ENCODE data around the gene PDE4D.
A peak's percentile ranks its signal among the peaks of the same experiment; 100 is the strongest.

Gene PDE4D

GRCh38 chr5:59741599-59741998 lies 151.9 kb downstream of the PDE4D start:
- no peak for DNase-seq (ENCODE audit: low spot score)

- DNase-seq (ENCODE audit: low spot score): no peak
Observed at GRCh38 chr5:59738024-59738423, 155.5 kb downstream of the PDE4D start.

GRCh38 chr5:59732806-59733205 lies 160.7 kb downstream of the PDE4D start:
- DNase-seq (ENCODE audit: low spot score): no peak

- no peak for DNase-seq (ENCODE audit: low spot score)
Observed at GRCh38 chr5:59732301-59732700, 161.2 kb downstream of the PDE4D start.

GRCh38 chr5:59731809-59732208 lies 161.7 kb downstream of the PDE4D start:
- no peak for DNase-seq (ENCODE audit: low spot score)

- no peak for DNase-seq (ENCODE audit: low spot score)
Observed at GRCh38 chr5:59729820-59730219, 163.7 kb downstream of the PDE4D start.

- DNase-seq (ENCODE audit: low spot score): no peak
Observed at GRCh38 chr5:59729357-59729756, 164.2 kb downstream of the PDE4D start.

- no peak for DNase-seq (ENCODE audit: low spot score)
Observed at GRCh38 chr5:59728356-59728755, 165.2 kb downstream of the PDE4D start.

- no peak for DNase-seq (ENCODE audit: low spot score)
Observed at GRCh38 chr5:59727186-59727585, 166.3 kb downstream of the PDE4D start.

GRCh38 chr5:59725392-59725767 lies 168.1 kb downstream of the PDE4D start:
- no peak for DNase-seq (ENCODE audit: low spot score)

- DNase-seq (ENCODE audit: low spot score): peak; percentile 5
Observed at GRCh38 chr5:59724482-59725391, 168.8 kb downstream of the PDE4D start.

GRCh38 chr5:59722874-59723273 lies 170.7 kb downstream of the PDE4D start:
- no peak for DNase-seq (ENCODE audit: low spot score)

- no peak for DNase-seq (ENCODE audit: low spot score)
Observed at GRCh38 chr5:59721741-59722140, 171.8 kb downstream of the PDE4D start.

- DNase-seq (ENCODE audit: low spot score): no peak
Observed at GRCh38 chr5:59720063-59720462, 173.5 kb downstream of the PDE4D start.

GRCh38 chr5:59716966-59717500 lies 176.5 kb downstream of the PDE4D start:
- no peak for DNase-seq (ENCODE audit: low spot score)

GRCh38 chr5:59716029-59716428 lies 177.5 kb downstream of the PDE4D start:
- DNase-seq (ENCODE audit: low spot score): no peak

- no peak for DNase-seq (ENCODE audit: low spot score)
Observed at GRCh38 chr5:59715228-59715627, 178.3 kb downstream of the PDE4D start.

- no peak for DNase-seq (ENCODE audit: low spot score)
Observed at GRCh38 chr5:59713498-59713844, 180.1 kb downstream of the PDE4D start.

GRCh38 chr5:59712836-59713497 lies 180.6 kb downstream of the PDE4D start:
- DNase-seq (ENCODE audit: low spot score): no peak

- no peak for DNase-seq (ENCODE audit: low spot score)
Observed at GRCh38 chr5:59711310-59711709, 182.2 kb downstream of the PDE4D start.

GRCh38 chr5:59709846-59710245 lies 183.7 kb downstream of the PDE4D start:
- DNase-seq (ENCODE audit: low spot score): no peak

- DNase-seq (ENCODE audit: low spot score): no peak
Observed at GRCh38 chr5:59709346-59709821, 184.1 kb downstream of the PDE4D start.

- no peak for DNase-seq (ENCODE audit: low spot score)
Observed at GRCh38 chr5:59704936-59705335, 188.6 kb downstream of the PDE4D start.
